Right renal cortex interstitium (tissue), 3 donors: Measurements from ENCODE around the gene HMBS. TPM values are rescaled to one million over a fixed set of nuclear protein-coding genes. Genes with fewer than 3 reads are reported as not detected.

Source experiments
- DNase-seq, 3 donors: peaks; one replicate each; pipeline ENCODE4 v3.0.0-alpha.2; 2013; ENCODE audit warnings: low read depth in 3 of 3, low spot score in 2 of 3
- polyA plus RNA-seq, 3 donors: library from polyadenylated mRNA; unstranded; fragments of 120-200 nt; gene quantifications; one replicate each; pipeline ENCODE4 v1.2.1, GENCODE V29; 2013; ENCODE audit not compliant: insufficient read length in 3 of 3

HMBS gene
- polyA plus RNA-seq, 3 donors, result 24.5 to 29.5 (median 26.8) TPM

- DNase-seq, result peak; percentile 71 to 89 (median 88)
Observed at GRCh38 chr11:119067371-119068222, 17.1 kb upstream of the HMBS start, which contains the start of gene VPS11. VPS11 (plus strand) TSS chr11:119067818; CDS start chr11:119067824, 6 bp downstream.

GRCh38 chr11:119077839-119078238 is 6.8 kb upstream of the HMBS start:
- DNase-seq, result no peak

GRCh38 chr11:119078675-119079420 is 5.8 kb upstream of the HMBS start:
- DNase-seq, result no peak

GRCh38 chr11:119081682-119082260 is 2.9 kb upstream of the HMBS start:
- DNase-seq, result no peak

GRCh38 chr11:119085437-119085847 is 761 bp downstream of the HMBS start:
- no peak for DNase-seq

- DNase-seq, result no peak
Observed at GRCh38 chr11:119087123-119087522, 2.4 kb downstream of the HMBS start.

- no peak for DNase-seq
Observed at GRCh38 chr11:119087747-119088241, 3.1 kb downstream of the HMBS start.

- no peak for DNase-seq
Observed at GRCh38 chr11:119088406-119088805, 3.7 kb downstream of the HMBS start.

GRCh38 chr11:119089319-119089718 is 4.6 kb downstream of the HMBS start:
- DNase-seq, result no peak

GRCh38 chr11:119091178-119091577 is 6.5 kb downstream of the HMBS start:
- DNase-seq, result no peak

GRCh38 chr11:119091966-119092879 is 7.5 kb downstream of the HMBS start:
- DNase-seq, result no peak

- DNase-seq, result no peak
Observed at GRCh38 chr11:119092880-119093842, 8.5 kb downstream of the HMBS start.

- DNase-seq, result no peak
Observed at GRCh38 chr11:119093942-119094815, 9.5 kb downstream of the HMBS start.

GRCh38 chr11:119094816-119095065 is 10.1 kb downstream of the HMBS start:
- DNase-seq, result no peak

GRCh38 chr11:119095066-119095880 is 10.6 kb downstream of the HMBS start:
- peak; percentile 98 to 99 (median 99) for DNase-seq

- no peak for DNase-seq
Observed at GRCh38 chr11:119099711-119100110, 15.0 kb downstream of the HMBS start.

GRCh38 chr11:119100246-119100970 is 15.7 kb downstream of the HMBS start:
- DNase-seq, result no peak
